HG03045 (cell line): ENCODE measurements around the gene DICER1.
"Not testable (repeated sequence)": the region's sequence is repeated elsewhere in the genome, so short reads cannot be mapped to it uniquely, and the experiment has no call there.

Experiments
- ATAC-seq: cut with Tn5 transposase; IDR thresholded peaks from one replicate; pipeline ENCODE4 v1.9.1; 2021; ENCODE audit warnings: mild to moderate bottlenecking, moderate library complexity; ENCODE audit not compliant: unreplicated experiment

DICER1 gene

DNA sequence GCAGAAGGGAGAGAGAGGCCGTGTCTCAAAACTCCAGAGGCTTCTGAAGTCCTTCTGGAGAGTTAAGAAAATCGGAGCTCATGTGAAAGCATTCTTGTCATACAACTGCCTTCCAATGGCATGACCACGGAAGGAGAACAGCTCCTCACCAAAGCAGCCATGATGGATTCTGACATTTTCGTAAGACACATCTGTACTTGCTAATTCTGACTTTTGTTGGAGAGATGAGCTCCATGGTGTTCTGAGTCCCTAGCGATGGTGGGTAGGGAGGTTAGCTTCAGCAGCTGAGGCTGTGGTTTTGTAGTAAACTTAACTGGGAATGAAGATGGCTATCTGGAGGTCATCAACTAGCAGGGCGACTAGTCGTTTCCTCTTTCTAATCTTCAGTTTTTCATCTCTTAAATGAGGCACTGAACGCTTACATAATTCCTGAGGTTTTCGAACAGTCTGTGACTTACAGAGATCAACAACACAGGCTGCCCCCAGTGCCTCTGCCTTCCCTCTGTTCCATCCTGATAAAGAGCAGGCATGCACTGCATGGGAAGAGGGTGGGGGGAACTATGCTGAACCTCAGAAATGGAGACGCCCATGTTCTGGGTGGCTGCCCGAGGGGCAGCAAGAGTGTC lies 28.6 kb upstream of the DICER1 start:
- ATAC-seq: no peak

- ATAC-seq: no peak
Measured at GRCh38 chr14:95185033-95185766, 27.9 kb upstream of the DICER1 start.

DNA sequence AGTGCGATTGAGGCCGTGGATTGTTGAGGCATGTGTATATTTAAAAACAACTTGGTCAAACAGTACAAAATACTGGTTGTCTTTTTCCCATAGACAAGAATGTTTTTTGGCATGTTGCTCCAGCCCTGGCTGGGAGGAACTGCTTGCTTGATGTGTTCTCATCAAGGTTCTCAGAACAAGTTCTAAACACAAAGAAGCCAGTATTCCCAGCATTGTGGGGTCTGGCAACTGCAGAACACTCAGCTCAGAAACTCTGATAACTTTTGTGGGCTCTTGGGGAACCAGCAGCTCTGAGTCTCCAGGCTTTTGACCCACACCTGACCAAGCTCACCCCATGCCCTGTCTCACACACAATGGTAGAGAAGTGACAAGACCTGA lies 27.1 kb upstream of the DICER1 start:
- ATAC-seq: no peak

GRCh38 chr14:95183532-95184412 lies 26.4 kb upstream of the DICER1 start:
- no peak for ATAC-seq

DNA sequence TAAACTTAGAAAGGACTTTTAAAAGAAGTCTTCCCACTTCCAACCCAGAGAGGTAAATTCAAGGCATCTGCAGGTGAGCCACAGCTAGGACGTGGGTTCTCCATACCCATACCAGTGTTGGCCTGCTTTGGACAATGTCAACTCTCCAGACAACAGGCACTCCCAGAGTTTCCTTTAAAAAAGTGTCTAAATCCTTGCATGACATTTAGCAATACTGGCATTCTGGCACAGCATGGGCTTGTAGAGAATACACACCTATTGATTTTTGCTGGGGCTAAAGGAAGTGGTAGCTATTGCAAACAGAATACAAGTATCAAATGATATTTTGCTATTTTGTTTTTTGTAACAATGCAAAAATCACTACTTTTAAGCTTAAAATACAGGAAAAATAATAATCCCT lies 25.8 kb upstream of the DICER1 start:
- ATAC-seq: no peak

GRCh38 chr14:95182379-95182778 lies 25.1 kb upstream of the DICER1 start:
- ATAC-seq: no peak

DNA sequence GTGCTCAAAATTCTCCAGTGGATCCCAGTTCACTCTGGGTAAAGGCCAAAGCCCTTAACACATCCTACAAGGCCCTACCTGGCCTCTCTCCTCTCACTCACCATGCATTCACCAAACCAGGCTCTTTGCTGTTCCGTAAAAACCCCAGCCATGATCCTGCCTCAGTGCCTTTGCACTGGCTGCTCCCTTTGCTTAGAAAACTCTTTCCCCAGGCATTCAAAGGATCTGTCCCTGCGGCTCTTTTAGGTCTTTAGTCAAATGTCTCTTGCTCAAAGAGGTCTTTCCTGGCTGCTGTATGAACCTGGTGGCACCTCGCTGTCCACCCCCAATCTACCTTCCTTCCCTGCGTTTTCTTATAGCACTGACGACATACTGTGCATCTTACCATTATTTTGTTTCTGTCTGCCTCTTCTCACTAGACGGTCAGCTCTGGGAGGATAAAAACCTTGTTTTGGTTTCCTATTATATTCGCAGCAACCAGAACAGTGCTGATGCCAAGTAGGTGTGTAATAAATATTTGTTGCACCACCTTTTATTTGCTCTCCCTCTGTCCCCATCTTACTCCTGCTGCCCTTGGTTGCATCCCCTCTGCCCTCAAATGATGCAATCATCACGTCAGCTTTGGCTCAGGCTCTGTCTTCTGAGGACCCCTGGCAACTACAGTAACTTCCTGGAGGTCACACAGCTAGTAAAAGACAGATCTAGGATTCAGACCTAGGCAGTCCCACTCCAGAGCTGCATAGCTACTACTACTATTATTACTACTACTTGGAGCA lies 23.8 kb upstream of the DICER1 start:
- ATAC-seq: no peak

DNA sequence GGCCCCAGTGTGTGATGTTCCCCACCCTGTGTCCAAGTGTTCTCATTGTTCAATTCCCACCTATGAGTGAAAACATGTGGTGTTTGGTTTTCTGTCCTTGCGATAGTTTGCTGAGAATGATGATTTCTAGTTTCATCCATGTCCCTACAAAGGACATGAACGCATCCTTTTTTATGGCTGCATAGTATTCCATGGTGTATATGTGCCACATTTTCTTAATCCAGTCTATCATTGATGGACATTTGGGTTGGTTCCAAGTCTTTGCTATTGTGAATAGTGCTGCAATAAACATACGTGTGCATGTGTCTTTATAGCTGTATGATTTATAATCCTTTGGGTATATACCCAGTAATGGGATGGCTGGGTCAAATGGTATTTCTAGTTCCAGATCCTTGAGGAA lies 18.3 kb upstream of the DICER1 start:
- ATAC-seq: not testable (repeated sequence)

DNA sequence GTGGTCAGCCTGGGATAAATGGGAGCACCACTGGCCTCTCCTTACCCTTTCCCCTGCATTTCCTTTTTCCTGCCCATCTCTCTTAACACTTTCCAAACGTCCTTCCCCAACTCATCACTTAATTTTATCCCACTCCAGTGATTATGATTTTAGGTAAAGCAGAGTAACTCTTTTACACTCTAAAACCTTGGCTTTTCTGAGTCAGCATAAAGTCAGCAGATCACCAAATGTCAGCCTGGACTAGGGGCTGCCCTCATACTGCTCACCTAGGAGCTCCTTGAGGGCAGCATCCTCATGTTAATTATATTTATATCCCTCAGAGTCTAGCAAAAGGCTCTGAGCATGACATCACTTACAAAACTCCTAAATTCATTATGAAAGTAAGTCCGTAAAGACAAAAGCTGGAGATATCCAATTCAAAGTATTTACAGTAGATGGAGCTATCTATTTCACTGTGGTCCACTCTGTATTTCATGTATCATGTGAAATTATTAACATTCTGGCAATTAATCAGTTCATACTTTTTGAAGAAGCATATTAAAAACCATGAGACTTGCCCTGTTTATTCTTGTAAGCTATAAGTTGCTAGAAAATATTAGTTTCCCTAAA lies 17.0 kb upstream of the DICER1 start:
- no peak for ATAC-seq

DNA sequence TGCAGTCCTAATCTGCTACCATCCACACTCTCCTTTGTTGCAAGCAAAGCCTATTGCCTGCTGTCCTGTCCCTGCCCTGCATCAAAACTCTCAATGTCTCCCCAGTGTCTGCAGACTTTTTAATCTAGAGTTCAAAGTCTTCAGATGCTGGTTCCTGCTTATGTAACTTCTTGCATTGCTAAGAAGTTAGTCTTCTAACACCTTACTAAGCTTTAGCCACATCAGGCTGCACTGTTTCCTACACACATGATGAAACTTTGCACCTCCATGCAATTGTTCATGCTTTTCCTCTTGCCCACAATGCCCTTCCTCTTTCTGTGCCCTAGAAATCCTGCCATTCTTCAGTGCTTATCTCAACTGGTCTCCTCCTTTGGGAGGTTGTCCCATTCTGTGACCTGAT lies 16.2 kb upstream of the DICER1 start:
- no peak for ATAC-seq

DNA sequence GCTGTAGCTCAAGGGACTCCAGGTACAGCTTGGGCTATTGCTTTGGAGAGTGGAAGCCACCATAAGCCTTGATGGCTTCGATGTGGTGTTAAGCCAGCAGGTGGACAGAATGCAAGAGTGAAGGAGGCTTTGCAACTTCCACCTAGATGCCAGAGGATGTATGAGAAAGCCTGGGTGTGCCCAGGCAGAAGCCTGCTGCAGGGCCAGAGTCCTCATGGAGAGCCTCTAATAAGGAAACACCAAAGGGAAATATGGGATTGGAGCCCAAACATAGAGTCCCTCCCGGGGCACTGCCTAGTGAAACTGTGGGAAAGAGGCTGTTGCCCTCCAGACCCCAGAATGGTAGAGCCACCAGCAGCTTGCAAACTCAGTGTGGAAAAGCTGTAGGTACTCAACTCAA lies 9.8 kb upstream of the DICER1 start:
- no peak for ATAC-seq

DNA sequence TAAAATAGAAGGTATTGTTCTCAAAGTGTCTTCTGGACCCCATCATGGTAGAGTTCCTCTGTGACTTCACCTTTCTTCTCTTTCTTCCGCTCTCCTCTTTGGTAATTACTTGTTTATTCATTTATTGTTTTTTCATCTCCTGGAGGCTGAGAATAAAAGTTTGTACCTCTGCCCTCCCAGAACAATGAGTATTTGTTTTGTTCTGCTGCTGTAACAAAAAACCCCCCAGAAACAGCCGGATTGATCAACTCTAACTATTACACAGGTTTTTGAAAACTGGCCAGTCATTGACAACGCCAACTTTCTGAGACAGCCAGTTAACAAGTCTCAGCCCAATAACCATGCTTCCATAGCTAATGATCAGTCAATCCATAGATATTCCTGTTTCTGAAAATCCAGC lies 8.2 kb upstream of the DICER1 start:
- ATAC-seq: no peak

GRCh38 chr14:95164506-95164905 lies 7.2 kb upstream of the DICER1 start:
- no peak for ATAC-seq

- ATAC-seq: no peak
Measured at GRCh38 chr14:95163666-95164065, 6.3 kb upstream of the DICER1 start.

DNA sequence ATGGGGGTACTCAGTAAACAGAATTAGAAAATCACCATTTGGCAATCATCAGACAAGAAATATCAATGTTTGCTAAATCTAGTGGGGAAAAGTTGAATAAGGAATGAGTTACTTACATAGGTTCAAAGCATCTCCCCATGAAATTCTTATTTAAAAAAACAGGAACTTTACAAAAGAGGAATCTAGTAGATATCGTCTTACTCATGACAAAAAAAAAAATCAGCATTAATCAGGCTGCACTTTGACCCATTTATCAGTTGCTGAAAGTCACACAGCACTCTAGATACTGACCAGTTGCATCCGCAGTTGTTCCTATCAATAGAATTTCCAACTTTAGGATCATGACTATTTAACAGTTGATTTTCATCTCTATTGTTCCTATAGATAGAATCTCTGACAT lies 5.8 kb upstream of the DICER1 start:
- ATAC-seq: no peak

- no peak for ATAC-seq
Measured at GRCh38 chr14:95162641-95163040, 5.3 kb upstream of the DICER1 start.

DNA sequence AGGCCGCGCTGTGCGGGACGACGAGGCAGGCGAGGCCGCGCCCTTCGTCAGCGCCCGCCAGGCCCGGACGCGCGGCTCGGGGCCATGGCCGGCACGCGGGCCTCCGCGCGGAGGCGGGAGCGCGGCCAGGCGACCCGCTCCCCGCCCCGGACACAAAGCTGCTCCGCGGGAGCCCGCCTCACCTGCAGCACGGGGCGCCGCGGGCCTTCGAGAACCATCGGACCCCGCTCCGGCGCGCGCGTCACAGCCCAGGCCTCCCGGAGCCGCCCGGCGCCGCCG lies 342 bp downstream of the DICER1 start:
- no peak for ATAC-seq

DNA sequence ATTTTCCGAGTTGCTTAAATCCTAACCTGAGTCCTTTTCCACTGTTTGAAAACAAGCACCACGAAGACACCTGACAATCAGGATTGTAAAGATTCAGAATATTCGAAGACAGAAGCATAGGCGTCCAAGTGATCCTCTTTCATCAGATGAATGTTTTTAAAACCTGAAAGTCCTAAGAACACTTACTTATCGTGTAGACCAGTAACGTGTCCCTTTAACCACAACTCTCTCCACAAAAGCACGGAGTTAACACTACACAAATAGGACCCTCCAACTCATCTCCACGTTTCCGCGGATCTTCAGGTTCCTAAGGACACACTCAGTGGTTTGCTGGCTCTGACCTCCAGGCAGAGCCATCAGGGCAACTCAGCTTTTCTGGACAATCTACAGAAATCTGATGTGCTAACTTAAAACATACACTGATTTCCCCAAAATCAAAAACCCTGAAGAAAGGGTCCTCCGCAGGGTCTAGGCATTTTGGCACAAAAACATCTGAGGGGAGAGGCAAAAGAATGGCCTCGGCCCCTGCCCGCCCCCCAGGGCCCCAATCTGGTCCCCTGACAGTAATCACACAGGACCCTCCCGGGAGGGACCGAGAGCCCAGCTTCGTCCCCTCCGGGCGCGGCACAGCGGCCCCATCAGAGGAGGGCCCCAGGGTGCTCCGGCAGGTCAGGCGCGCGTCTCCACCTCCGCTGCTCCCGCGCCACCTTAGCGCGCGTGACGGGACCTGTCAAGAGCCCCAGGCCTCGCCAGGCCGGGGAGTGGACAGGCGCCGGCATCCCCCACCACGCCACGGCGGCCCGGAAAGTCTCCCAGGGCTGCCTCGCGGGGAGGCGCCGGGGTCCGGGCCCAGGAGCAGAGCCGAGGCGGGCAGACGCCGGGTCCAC lies 925 bp downstream of the DICER1 start:
- peak; percentile 36 for ATAC-seq

GRCh38 chr14:95155045-95155444 lies 2.3 kb downstream of the DICER1 start:
- ATAC-seq: no peak

- no peak for ATAC-seq
Measured at GRCh38 chr14:95153866-95154265, 3.5 kb downstream of the DICER1 start.
